CD1c-positive myeloid dendritic cell (primary cell): ENCODE measurements around the gene LILRB2.
"Not testable (repeated sequence)": the region's sequence is repeated elsewhere in the genome, so short reads cannot be mapped to it uniquely, and the experiment has no call there.

Experiments used
- DNase-seq: peaks from one replicate; pipeline ENCODE4 v3.0.0-alpha.2; 2016; ENCODE audit errors: extremely low spot score

Gene LILRB2

DNA sequence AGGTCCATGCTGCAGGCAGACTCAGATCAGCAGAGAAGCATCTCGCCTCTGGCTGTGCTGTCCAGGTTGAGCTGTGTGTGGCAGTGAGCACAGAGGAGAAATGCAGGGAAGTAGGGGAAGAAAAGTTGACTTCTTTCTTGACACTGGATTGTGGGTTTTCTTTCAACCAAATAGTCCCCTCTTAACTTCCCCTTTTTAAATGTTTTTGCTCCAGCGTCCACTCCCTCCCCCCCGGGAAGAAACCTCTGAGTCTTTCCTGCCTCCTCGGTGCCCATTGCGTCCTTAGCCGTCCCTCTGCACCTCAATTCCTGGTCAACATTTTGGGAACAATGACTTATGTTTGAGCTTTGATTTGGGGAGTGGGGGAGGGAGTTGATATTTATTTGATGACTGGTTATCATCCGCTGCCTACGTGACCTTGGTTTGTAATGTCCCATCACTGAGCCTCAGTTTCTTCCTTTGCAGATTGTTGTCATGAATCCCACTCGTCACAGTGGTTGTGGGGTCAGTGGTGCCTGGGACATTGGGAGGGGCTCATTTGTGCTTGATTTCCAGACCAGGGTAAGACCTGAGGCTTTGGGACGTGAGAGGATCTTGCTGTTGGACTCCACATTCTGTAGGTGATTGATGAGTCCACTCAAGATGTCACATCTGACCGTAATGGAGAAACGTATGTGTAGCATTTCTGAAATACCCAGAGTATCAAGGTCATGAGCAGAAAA is at the start of gene LILRB2:
LILRB2 (minus strand) TSS at position 104 of the 722 bp plus-strand sequence. CDS start 614 bp downstream, outside the sequence.
- DNase-seq = peak; percentile 71

DNA sequence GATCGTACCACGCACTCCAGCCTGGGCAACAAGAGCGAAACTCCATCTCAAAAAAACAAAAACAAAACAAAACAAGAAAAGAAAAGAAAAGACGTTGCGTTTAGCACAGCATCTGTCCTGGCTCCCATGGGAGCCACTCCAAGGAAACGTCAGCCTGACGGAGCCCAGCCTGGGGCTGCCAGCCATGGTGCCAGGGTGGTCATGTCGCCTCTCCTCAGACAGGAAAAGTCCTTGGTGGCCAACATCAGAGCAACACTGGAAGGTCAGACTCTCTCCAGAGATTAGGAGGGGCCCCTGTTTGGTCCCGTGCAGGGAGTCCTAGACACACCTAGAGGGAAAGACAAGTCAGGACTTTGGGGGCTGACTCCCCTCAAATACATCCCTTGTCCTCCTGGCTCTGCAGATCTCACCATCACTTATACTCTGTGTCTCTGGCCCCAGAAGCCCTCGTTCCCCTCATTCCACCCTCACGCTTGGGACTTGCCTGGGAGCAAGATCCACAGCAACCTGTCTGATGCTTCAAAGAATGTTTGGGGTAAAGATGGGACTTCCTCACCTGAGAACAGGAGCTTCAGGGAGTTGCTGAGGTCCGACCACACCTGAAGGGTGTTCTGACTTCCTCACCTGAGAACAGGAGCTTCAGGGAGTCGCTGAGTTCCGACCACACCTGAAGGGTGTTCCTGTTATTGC is 48.7 kb upstream of the LILRB2 start:
- DNase-seq = no peak

DNA sequence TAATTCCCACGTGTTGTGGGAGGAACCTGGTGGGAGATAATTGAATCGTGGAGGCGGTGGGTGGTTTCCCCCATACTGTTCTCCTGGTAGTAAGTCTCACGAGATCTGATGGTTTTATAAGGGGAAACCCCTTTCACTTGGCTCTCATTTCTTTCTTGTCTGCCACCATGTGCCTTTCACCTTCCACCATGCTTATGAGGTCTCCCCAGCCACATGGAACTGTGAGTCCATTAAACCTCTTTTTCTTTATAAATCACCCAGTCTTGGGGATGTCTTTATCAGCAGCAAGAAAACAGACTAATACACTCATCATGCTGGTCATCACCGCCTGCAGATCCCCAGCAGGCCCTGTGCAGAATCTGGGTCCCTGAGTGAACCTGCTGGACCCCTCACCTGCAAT is 47.9 kb upstream of the LILRB2 start:
- not testable (repeated sequence) for DNase-seq

DNA sequence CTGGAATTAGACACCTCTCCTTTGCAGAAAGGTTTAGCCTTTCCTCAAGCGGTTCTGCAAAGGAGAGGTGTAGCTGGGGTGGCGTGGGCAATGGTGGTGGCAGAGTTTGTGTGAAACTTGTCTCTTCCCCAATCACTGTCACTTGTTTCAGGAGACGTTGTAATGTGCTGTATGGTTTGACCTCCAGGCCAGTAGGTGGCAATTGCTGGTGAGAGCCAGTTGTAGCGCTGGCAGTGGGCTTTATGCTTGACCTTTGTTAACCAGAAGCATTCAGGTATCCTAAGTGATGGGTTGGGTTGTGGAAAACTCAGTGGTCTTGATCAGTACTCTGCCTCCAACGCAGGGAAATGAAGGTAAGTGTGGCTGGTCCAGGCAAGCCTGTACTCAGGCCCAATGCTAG is 44.7 kb upstream of the LILRB2 start:
- peak; percentile 35 for DNase-seq

DNA sequence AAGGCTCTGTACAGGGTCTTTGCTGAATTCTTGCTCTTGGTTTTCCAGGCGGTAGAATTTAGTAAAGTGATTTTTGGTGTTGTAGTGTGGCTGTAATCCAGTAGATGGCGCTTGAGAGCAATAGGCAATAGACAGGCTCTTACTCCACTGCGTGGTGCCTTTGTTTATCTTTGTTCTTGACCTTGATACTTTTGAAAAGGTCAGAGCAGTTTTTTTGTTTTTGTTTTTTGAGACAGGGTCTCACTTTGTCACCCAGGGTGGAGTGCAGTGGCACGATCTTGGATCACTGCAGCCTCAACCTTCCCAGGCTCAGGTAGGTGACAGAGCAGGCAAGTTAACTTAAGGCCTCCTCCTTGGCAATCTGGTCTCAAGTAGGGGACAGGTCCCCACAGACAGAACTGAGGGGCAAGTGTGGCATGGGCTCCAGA is 44.3 kb upstream of the LILRB2 start:
- DNase-seq = peak; percentile 81

DNA sequence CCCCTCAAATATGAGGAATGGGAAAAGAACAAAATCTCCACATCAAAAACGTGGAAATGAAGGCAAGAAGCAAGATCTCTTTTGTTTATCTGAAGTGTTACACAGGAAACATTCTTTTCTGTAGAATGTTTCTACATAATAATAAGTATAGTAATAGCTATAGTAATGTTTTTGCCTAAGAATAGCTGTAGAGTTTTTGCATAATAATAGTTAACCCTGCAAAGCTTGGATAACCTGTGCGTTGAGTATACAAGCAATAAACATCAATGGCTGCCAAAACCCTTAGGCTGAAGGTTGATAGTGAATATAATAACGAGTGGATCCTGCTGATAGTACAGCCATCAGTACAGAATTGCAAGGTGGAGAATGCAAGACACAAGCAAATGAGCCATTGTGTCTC is 43.2 kb upstream of the LILRB2 start:
- DNase-seq = no peak

DNA sequence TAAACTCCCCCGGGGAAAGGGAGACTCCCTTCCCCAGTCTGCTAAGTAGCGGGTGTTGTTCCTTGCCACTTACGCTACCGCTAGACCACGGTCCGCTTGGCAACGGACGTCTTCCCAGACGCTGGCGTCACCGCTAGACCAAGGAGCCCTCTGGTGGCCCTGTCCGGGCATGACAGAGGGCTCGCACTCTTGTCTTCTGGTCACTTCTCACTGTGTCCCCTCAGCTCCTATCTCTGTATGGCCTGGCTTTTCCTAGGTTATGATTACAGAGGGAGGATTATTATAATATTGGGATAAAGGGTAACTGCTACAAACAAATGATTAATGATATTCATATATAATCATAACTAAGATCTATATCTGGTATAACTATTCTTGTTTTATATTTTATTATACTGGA is 42.0 kb upstream of the LILRB2 start:
- DNase-seq = not testable (repeated sequence)

DNA sequence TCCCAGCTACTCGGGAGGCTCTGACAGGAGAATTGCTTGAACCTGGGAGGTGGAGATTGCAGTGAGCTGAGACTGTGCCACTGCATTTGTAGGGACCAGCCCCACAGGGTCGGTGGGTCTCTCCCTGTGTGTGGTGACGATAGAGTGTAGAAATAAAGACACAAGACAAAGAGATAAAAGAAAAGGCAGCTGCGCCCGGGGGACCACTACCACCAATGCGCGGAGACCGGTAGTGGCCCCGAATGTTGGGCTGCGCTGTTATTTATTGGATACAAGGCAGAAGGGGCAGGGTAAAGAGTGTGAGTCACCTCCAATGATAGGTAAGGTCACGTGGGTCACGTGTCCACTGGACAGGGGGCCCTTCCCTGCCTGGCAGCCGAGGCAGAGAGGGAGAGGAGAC is 41.4 kb upstream of the LILRB2 start:
- DNase-seq = not testable (repeated sequence)

DNA sequence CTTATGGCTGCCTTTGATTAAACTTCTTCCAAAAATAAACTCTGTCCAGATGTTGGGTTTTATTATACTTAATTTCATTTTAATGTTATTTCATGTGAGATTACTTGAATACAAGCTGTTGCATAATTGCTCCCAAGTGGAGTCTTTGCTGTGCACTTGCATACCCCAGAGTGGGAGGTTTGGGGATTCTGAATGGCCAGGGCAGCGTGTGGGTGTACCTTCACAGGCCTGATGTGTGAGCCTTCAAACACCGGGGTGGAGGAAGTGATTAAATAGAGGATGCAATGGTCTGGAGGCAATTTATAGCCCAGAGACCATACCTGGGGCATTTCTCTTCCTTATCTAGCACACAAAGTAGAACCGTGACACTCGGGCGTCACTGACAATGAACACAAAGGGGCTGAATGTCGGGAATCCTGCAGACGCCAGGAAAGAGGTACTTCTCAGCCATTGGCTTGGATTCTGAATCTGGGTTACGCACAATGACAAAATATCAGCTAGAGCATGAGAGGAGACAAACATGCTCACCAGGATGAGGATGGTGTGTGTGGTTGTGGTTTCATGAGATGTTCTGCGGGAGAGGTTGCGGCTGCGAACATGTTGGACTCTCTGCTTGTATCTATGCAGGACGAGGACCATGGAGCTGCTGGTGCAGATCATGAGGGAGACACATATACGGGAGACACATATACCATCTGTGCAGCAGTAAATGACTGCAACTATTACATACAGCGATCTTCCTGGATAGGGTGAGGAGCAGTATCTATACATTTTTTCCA is 39.2 kb upstream of the LILRB2 start:
- DNase-seq = peak; percentile 36

DNA sequence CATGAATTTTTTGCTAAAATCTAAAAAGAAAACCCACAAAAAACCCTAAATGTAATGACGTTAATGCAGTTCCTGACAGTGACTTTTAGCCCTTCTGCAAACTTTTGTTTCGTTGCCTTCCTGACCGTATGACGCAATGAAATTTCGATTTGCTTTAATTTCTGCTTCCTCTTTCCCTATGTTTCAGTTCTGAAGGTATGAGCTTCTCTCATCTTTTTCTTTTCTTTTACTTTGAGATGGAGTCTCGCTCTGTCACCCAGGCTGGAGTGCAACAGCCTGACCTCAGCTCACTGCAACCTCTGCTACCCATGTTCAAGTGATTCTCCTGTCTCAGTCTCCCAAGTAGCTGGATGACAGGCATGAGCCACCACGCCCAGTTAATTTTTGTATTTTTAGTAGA is 38.1 kb upstream of the LILRB2 start:
- peak; percentile 90 for DNase-seq

DNA sequence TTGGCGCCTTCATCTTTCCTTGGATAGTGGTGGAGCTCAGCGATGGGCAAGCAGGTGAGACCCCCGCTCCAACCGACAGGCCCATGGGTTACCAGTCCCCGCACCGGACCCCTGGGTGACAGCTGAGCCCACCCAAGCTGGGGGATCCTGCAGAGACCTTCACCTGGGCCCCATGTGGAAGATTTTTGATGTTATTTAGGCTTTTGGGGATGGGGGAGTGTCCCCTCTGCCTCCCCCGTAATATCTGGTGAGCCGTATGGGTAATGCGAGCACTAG is 37.0 kb upstream of the LILRB2 start:
- no peak for DNase-seq

DNA sequence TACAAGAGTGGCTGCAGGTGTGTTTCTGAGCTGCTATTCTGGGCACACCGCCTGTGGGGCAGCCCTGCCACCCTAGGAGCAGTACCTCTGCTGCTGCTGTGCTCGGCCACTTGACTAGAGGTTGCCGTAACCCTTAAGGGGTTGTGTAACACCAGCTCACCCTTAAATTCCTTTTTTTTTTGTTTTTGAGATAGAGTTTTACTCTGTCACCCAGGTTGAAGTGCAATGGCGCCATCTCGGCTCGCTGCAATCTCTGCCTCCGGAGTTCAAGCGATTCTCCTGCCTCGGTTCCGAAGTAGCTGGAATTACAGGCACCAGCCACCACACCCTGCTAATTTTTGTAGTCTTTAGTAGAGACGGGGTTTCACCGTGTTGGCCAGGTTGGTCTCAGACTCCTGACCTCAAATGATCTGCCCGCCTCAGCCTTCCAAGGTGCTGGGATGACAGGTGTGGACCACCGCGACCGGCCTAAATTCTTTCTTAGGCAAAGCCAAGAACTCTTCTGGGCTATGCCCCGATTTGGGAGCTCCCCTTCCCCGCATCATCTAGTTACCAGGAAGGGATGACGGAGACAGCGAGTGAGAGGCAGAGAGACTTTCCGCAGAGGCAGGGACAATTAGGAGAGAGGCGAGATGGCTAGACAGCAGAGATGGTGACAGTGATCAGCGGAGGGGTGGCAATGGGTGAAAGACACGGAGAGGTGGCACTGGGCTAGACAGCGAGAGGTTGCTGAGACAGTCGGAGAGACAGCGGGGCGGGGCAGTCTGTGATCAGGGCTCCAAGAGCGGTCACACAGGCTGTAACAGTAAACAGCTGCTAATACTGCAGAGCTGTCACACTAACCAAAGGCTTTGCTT is 36.4 kb upstream of the LILRB2 start:
- DNase-seq = peak; percentile 71

DNA sequence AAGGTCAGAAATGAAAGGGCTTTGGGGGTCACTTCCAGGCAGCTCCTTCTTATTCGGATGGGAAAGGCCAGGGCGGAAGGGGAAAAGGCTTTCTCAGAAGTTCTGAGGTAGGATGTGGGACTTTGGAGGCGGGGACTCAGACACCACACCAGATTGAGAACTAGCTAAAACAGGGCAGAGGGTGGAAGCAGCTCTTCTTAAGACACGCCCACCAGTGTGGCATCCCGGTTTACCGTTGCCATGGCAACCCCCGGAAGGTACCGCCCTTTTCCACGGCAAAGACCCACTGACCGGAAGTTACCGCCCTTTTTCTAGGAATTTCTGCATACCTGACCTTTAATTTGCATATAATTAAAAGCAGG is 35.8 kb upstream of the LILRB2 start:
- DNase-seq = peak; percentile 86

DNA sequence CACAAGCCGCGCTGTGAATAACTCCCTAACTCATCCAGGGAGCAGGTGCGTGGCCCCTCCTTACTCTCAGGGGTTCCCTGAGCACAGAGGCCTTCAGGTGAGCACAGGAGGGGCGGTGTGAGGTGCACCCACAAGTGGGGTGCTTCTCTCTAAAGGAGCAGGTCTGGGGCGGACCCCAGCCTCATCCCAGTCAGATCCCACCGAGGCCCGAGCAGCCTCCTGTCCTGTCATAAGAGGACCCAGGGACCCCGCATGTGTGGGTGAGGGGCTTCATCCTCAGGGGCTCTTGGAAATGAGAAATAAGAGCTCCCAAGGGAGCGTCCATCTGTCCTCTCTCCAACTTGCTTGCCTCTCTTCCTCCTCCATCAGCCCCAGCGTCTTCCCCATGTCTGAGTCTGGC is 35.0 kb upstream of the LILRB2 start:
- DNase-seq = no peak

DNA sequence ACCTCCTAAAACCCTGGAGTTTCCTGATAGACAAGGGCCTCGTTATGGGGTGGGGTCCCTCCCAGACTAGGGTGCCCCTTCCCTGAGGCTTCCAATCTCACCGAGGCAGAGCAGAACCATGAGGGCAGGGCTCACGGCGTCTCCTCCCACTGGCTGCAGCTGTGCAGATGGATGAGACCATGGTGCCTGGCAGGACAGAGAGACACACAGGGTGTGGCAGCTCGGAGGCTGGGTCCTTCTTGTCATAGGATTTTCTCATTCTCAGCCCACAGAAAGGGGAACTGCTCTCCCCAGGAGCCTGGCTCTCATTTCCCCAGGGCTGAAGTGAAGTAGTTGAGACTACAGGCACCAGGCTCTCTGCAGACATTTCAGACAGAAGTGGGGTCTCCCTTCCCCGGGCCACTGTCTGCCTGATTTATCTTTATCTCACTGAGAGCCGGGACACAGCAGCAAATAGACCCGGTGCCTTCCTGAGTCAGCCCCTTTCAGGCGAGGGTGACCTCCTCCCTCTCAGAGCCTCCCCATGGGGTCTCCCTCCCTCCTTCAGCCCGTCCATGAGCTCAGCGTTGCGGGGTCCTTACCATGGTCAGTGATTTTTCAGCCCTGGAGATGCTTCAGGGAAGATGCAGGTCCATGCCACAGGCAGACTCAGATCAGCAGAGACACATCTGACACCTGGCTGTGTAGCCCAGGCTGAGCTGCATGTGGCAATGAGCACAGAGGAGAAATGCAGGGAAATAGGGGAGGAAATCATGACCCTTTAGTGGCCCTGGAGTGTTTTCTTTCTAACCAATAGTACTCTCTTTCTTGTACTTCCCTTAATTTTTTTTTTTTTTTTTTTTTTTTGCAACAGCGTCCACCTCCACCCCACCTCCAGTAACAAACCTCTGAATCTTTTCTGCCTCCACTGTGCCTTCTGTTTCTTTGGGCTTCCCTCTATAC is 31.8 kb upstream of the LILRB2 start, which contains the start of gene LILRA5:
LILRA5 (minus strand) TSS at position 731 of the 942 bp plus-strand sequence; CDS start at position 584, 147 bp downstream.
- peak; percentile 88 for DNase-seq

DNA sequence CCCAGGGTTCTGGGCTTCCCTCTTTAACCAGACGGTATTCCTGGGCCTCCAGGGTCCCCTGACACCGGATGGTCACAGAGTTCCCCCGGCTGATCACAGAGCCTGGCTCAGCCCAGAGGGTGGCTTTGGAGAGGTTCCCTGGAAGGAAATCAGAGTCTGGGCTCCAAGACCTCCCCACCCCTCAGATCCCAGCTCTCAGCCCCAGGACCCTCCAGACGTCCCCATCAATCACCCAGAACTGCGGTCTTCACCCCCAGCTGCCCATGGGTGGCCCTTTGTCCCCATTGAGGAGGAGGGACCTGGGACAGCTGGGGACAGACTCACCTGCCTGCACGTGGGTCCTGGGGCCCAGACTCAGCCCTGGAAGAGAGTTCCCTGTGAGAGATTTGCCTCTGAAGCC is 31.1 kb upstream of the LILRB2 start:
- DNase-seq = no peak

DNA sequence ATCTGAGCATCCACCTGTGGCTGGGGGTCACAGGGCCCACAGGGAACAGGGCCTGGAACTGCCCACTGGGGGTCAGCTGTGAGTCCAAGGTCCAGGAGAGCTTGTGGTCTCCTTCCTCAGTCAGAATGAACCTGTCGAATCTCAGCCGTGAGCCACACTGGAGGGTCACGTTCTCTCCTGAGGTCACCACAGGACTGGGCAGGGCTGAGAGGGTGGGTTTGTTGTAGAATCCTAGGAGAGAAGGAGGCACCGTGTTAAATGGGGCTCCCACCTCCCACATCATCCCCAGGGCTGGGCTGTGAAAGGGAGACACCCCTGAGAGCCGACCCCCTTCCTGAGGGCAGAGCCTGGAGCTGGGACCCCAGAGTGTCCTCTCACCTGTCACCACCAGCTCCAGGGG is 30.6 kb upstream of the LILRB2 start:
- no peak for DNase-seq

DNA sequence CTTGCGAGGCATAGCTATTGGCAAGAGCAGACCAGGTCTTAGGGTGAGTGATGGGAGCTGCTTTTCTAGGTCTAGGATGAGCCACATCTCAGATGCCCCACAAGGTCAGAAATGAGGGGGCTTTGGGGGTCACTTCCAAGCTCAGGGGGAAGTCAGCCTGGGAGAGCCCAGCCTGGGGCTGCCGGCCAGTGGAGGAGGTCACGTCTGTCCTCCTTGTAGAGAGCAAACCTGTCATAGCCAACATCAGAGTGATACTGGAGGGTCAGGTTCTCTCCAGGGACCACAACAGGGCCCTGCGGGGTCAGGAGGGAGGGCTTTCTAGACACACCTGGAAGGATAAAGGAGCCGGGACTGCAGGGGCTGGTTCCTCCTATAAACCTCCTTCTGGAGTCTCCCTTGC is 29.6 kb upstream of the LILRB2 start:
- no peak for DNase-seq

DNA sequence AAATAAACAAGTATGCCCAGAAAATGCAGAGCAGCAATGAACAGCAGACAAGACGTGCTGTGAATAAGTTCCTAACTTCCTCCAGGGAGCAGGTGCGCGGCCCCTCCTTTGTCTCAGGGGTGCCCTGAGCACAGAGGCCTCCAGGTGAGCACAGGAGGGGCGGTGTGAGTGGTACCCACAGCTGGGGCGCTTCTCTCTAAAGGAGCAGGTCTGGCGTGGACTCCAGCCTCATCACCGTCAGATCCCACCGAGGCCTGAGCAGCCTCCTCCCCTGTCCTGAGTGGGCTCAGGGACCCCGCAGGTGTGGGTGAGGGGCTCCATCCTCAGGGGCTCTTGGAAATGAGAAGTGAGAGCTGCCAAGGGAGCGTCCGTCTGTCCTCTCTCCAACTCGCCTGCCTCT is 28.9 kb upstream of the LILRB2 start:
- no peak for DNase-seq

DNA sequence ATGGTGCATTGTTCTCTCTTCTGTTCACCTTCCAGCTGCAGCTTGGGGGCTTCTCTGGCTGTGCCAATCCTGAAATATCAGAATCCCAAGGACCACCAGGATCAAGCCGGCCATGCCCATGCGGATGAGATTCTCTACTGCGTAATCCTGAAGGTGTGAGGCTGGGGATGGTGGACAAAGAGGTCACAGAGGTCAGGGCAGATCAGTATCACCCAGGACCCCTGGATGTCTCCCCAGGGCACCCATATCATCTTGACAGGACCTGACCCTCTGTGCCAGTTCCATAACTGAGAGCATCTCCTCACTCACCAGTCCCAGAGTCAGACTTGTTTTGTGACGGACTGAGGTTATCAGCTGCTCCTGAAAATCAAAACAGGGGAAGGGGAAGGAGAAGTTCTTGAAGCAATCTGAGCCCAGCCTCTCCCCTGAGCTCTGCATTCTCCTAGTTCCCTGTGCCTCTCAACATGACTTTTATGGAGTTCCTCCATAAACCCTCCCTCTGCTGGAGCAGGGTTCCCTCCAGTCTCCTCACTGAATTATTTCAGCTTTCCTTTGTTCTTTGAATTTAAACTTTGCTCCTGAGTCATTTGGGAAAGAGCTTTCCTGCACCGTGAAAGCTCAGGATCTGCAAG is 26.6 kb upstream of the LILRB2 start:
- DNase-seq = peak; percentile 42
